ENCODE results near the gene KRT14. TPM values are rescaled to one million over a fixed set of nuclear protein-coding genes. Genes with fewer than 3 reads are reported as not detected.
A peak's percentile ranks its signal among the peaks of the same experiment; 100 is the strongest.

Gene KRT14
- under 1 TPM in 2 of 9 donors, not detected in 7; 0.23 to 0.38 TPM for total RNA-seq
- not detected for polyA plus RNA-seq
- long read RNA-seq, donor 1: 0 reads
- long read RNA-seq, donor 2: 0 reads
- long read RNA-seq, donor 3: 0 reads

- Histone ChIP-seq H3K36me3 (no peaks in the 10 kb centered on the region), H3K4me1 (no peaks in the 10 kb centered on the region), H3K27me3 (peaks cover 0 to 24% (median 0%) of the 10 kb centered on the region in 9 donors), H3K27ac (no peak within 1 kb of the TSS), H3K4me3 (no peak within 1 kb of the TSS), H3K9me3 (no peaks in the 10 kb centered on the region)
- WGBS, 4 donors: 75 to 89% (median 85%) methylated on average over 14 to 15 of the region's 15 CpGs
- intact Hi-C loops (cut with DNase I): loop anchor here in 1 of 10 donors (10.0 kb wide), 1 partner anchor 58 kb away; no protein-coding TSS in a partner anchor
- TF ChIP-seq POLR2A (IDR thresholded peaks at IDR 0.05) (no peak), CTCF (IDR thresholded peaks at IDR 0.05) (no peak)
- ATAC-seq (no peak), DNase-seq (no peak)
Measured at GRCh38 chr17:41586863-41587495, at the start of gene KRT14. KRT14 (minus strand) TSS chr17:41586895; CDS start chr17:41586834, 61 bp downstream.

GRCh38 chr17:41635121-41636097 is 48.7 kb upstream of the KRT14 start:
- no peaks in the 10 kb centered on the region for H3K27me3 ChIP-seq
- no peak for TF ChIP-seq POLR2A (IDR thresholded peaks at IDR 0.05)
- TF ChIP-seq CTCF (IDR thresholded peaks at IDR 0.05): no peak
- no peaks in the 10 kb centered on the region for H3K36me3 ChIP-seq
- peak; percentile 63 to 81 (median 74) for ATAC-seq
- peak overlapping the region in 3 of 12 donors; percentile 16 to 30 (median 27) for H3K4me3 ChIP-seq
- WGBS, 4 donors: 29 to 40% (median 32%) methylated on average over 25 to 28 of the region's 28 CpGs
- intact Hi-C loops (cut with DNase I): no loop called here
- peak in 4 of 5 donors; percentile 42 to 71 (median 46) for DNase-seq
- H3K4me1 ChIP-seq: peaks cover 0 to 14% (median 10%) of the 10 kb centered on the region in 12 donors
- peak overlapping the region in 1 of 12 donors; percentile 9 for H3K27ac ChIP-seq
- H3K9me3 ChIP-seq: no peaks in the 10 kb centered on the region

- H3K27me3 ChIP-seq: no peaks in the 10 kb centered on the region
- no peaks in the 10 kb centered on the region for H3K36me3 ChIP-seq
- peak in 2 of 4 donors; percentile 6 to 30 for ATAC-seq
- no peaks in the 10 kb centered on the region for H3K9me3 ChIP-seq
- intact Hi-C loops (cut with DNase I): no loop called here
- no peak overlapping the region for H3K4me3 ChIP-seq
- no peak for TF ChIP-seq CTCF (IDR thresholded peaks at IDR 0.05)
- no peak for TF ChIP-seq POLR2A (IDR thresholded peaks at IDR 0.05)
- H3K4me1 ChIP-seq: peaks cover 0 to 14% (median 10%) of the 10 kb centered on the region in 12 donors
- H3K27ac ChIP-seq: no peak overlapping the region
- no peak for DNase-seq
- WGBS, 4 donors: 57 to 66% (median 57%) methylated on average over 7 of the region's 7 CpGs; no CpG with 5 or more reads in 1 of the 4 donors
Measured at GRCh38 chr17:41634639-41635038, 47.9 kb upstream of the KRT14 start.

Measured in heart left ventricle (tissue), 16 donors.